Measurements from ENCODE around the gene XPO4.

- TF ChIP-seq, protein P1, sequence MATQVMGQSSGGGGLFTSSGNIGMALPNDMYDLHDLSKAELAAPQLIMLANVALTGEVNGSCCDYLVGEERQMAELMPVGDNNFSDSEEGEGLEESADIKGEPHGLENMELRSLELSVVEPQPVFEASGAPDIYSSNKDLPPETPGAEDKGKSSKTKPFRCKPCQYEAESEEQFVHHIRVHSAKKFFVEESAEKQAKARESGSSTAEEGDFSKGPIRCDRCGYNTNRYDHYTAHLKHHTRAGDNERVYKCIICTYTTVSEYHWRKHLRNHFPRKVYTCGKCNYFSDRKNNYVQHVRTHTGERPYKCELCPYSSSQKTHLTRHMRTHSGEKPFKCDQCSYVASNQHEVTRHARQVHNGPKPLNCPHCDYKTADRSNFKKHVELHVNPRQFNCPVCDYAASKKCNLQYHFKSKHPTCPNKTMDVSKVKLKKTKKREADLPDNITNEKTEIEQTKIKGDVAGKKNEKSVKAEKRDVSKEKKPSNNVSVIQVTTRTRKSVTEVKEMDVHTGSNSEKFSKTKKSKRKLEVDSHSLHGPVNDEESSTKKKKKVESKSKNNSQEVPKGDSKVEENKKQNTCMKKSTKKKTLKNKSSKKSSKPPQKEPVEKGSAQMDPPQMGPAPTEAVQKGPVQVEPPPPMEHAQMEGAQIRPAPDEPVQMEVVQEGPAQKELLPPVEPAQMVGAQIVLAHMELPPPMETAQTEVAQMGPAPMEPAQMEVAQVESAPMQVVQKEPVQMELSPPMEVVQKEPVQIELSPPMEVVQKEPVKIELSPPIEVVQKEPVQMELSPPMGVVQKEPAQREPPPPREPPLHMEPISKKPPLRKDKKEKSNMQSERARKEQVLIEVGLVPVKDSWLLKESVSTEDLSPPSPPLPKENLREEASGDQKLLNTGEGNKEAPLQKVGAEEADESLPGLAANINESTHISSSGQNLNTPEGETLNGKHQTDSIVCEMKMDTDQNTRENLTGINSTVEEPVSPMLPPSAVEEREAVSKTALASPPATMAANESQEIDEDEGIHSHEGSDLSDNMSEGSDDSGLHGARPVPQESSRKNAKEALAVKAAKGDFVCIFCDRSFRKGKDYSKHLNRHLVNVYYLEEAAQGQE (IDR thresholded peaks at IDR 0.05; ENCODE audit: low read depth) = no peak
- TF ChIP-seq YY1 (IDR thresholded peaks at IDR 0.05; ENCODE audit: low read depth) (no peak), EP300 (IDR thresholded peaks at IDR 0.05; ENCODE audit: borderline replicate concordance) (no peak)
Observed at GRCh38 chr13:20749377-20749776, 153.2 kb downstream of the XPO4 start.

All from Ishikawa (cell line).